PC-9 (cell line): Measurements from ENCODE around the gene TENT5C. TPM values are rescaled to one million over a fixed set of nuclear protein-coding genes. Genes with fewer than 3 reads are reported as not detected.
A peak's percentile ranks its signal among the peaks of the same experiment; 100 is the strongest.

Source experiments
- BruUV-seq: library from RNA; stranded (reverse); fragments of 400-500 nt; replicated peaks from 2 replicates; lab custom pipeline; 2021; lab: Mats Ljungman, UMichigan
- CTCF ChIA-PET: fragments of 300-600 bp; sonication (Branson Sonifier 250); formaldehyde crosslinking; loops from one replicate; lab custom pipeline; 2022; ENCODE audit warnings: antibody characterized with exemption; lab: Charles Lee
- POLR2A ChIA-PET: fragments of 300-600 bp; sonication (Branson Sonifier 250); formaldehyde crosslinking; loops from one replicate; lab custom pipeline; 2022; ENCODE audit warnings: antibody characterized with exemption; ENCODE audit not compliant: unreplicated experiment; lab: Charles Lee
- DNase-seq, 2 experiments: peaks; one replicate each; pipeline versions ENCODE4 v3.0.0 to v3.0.0-alpha.2; 2015 to 2022; ENCODE audit warnings: mixed read lengths in 1 of 2
- H2AFZ ChIP-seq: fragments of 200-600 bp; sonication (generic); 2 replicates; pipeline ENCODE4 v1.8.1; 2017; ENCODE audit warnings: antibody characterized with exemption
- H3F3A ChIP-seq: fragments of 200-600 bp; sonication (generic); 2 replicates; pipeline ENCODE4 v1.8.1; 2017; ENCODE audit warnings: antibody characterized with exemption, mild to moderate bottlenecking, low read depth; ENCODE audit not compliant: insufficient read depth
- H3K27ac ChIP-seq: fragments of 200-600 bp; sonication (generic); 2 replicates; pipeline ENCODE4 v1.6.1; 2016; ENCODE audit warnings: mixed run types
- H3K27me3 ChIP-seq: fragments of 200-600 bp; sonication (generic); 2 replicates; pipeline ENCODE4 v1.6.1; 2016; ENCODE audit warnings: low read depth, mixed run types; ENCODE audit not compliant: insufficient read depth
- H3K36me3 ChIP-seq: fragments of 200-600 bp; sonication (generic); 2 replicates; pipeline ENCODE4 v1.6.1; 2016; ENCODE audit warnings: low read depth, mixed run types
- H3K4me1 ChIP-seq: fragments of 200-600 bp; sonication (generic); replicated peaks from 2 replicates; pipeline ENCODE4 v1.6.1; 2016; ENCODE audit warnings: mixed run types; ENCODE audit not compliant: insufficient read depth
- H3K4me2 ChIP-seq: fragments of 200-600 bp; sonication (generic); 2 replicates; pipeline ENCODE4 v1.6.1; 2017; ENCODE audit warnings: mixed run types
- H3K4me3 ChIP-seq: fragments of 200-600 bp; sonication (generic); 2 replicates; pipeline ENCODE4 v1.6.1; 2016; ENCODE audit warnings: mixed run types
- H3K79me2 ChIP-seq: fragments of 200-600 bp; sonication (generic); 2 replicates; pipeline ENCODE4 v1.6.1; 2017; ENCODE audit warnings: low read depth, mixed run types
- H3K9me2 ChIP-seq: fragments of 200-600 bp; sonication (generic); 2 replicates; pipeline ENCODE4 v1.8.1; 2017; ENCODE audit warnings: mild to moderate bottlenecking; ENCODE audit not compliant: insufficient read depth
- H3K9me3 ChIP-seq: fragments of 200-600 bp; sonication (generic); 2 replicates; pipeline ENCODE4 v1.8.1; 2016; ENCODE audit warnings: low read depth; ENCODE audit not compliant: insufficient read depth
- H4K20me1 ChIP-seq: fragments of 200-600 bp; sonication (generic); 2 replicates; pipeline ENCODE4 v1.8.1; 2017; ENCODE audit not compliant: insufficient read depth
- CTCF ChIP-seq: fragments of 200-600 bp; sonication (generic); conservative IDR thresholded peaks from 2 replicates; pipeline ENCODE4 v1.6.1; 2017; ENCODE audit warnings: mixed run types, antibody characterized with exemption, mild to moderate bottlenecking, moderate library complexity
- EZH2 ChIP-seq: fragments of 200-600 bp; sonication (generic); IDR thresholded peaks from 2 replicates; pipeline ENCODE4 v1.8.0; 2017; ENCODE audit warnings: antibody characterized with exemption, low read depth
- intact Hi-C: fragments of 100-400 bp; cut with micrococcal nuclease; formaldehyde crosslinking; loops from one replicate; pipeline ENCODE4 v1.10.0; 2022; ENCODE audit not compliant: unreplicated experiment
- total RNA-seq: library from RNA; stranded (reverse); gene quantifications from 2 replicates; pipeline ENCODE4 v1.2.3, GENCODE V29; 2021

Gene TENT5C
- total RNA-seq, 1 experiment from 2014 or later: 4.3 TPM

GRCh38 chr1:117636637-117637425, 31.0 kb downstream of the TENT5C start:
- H3K79me2 ChIP-seq: no peaks in the 10 kb centered on the region
- no peaks in the 10 kb centered on the region for H3K9me3 ChIP-seq
- H3K4me2 ChIP-seq: no peak overlapping the region
- CTCF ChIA-PET: no interaction called here
- H3K36me3 ChIP-seq: no peaks in the 10 kb centered on the region
- POLR2A ChIA-PET: no interaction called here
- no peaks in the 10 kb centered on the region for H3K9me2 ChIP-seq
- H3K27me3 ChIP-seq: no peaks in the 10 kb centered on the region
- peaks cover 15% of the 10 kb centered on the region for H3K4me1 ChIP-seq
- peaks cover 12% of the 10 kb centered on the region; the same call in 1 of the 2 replicates for H3F3A ChIP-seq
- intact Hi-C loops: no loop called here
- no TSS peak for BruUV-seq
- H3K4me3 ChIP-seq: no peak overlapping the region
- TF ChIP-seq EZH2 (no peak), CTCF (no peak)
- no peak for DNase-seq
- no peak overlapping the region for H2AFZ ChIP-seq
- no peak overlapping the region for H3K27ac ChIP-seq
- no peaks in the 10 kb centered on the region for H4K20me1 ChIP-seq

GRCh38 chr1:117638141-117638540, 32.3 kb downstream of the TENT5C start:
- H3K9me3 ChIP-seq: no peaks in the 10 kb centered on the region
- TF ChIP-seq CTCF (no peak), EZH2 (no peak)
- intact Hi-C loops: no loop called here
- no peak overlapping the region for H3K27ac ChIP-seq
- H4K20me1 ChIP-seq: no peaks in the 10 kb centered on the region
- no peak overlapping the region for H3K4me3 ChIP-seq
- H3K4me2 ChIP-seq: no peak overlapping the region
- BruUV-seq: no TSS peak
- no peaks in the 10 kb centered on the region; the same call in 1 of the 2 replicates for H3F3A ChIP-seq
- ChIA-PET CTCF (no interaction called here), POLR2A (no interaction called here)
- DNase-seq: no peak
- H3K36me3 ChIP-seq: no peaks in the 10 kb centered on the region
- H2AFZ ChIP-seq: no peak overlapping the region
- no peaks in the 10 kb centered on the region for H3K27me3 ChIP-seq
- H3K9me2 ChIP-seq: no peaks in the 10 kb centered on the region
- peaks cover 2% of the 10 kb centered on the region for H3K4me1 ChIP-seq
- no peaks in the 10 kb centered on the region for H3K79me2 ChIP-seq

GRCh38 chr1:117638759-117639158, 32.9 kb downstream of the TENT5C start:
- no peak overlapping the region for H3K4me3 ChIP-seq
- BruUV-seq: no TSS peak
- no peaks in the 10 kb centered on the region for H3K36me3 ChIP-seq
- TF ChIP-seq EZH2: no peak
- TF ChIP-seq CTCF: no peak
- peak in 1 of 2 experiments; percentile 67 for DNase-seq
- ChIA-PET POLR2A (no interaction called here), CTCF (no interaction called here)
- no peaks in the 10 kb centered on the region for H3K4me1 ChIP-seq
- H3K9me2 ChIP-seq: no peaks in the 10 kb centered on the region
- no peaks in the 10 kb centered on the region for H3K9me3 ChIP-seq
- H3K27ac ChIP-seq: no peak overlapping the region
- no peak overlapping the region for H2AFZ ChIP-seq
- intact Hi-C loops: no loop called here
- no peaks in the 10 kb centered on the region for H3K79me2 ChIP-seq
- H3K27me3 ChIP-seq: no peaks in the 10 kb centered on the region
- H3K4me2 ChIP-seq: no peak overlapping the region
- H4K20me1 ChIP-seq: no peaks in the 10 kb centered on the region
- no peaks in the 10 kb centered on the region for H3F3A ChIP-seq
